Endothelial cell of umbilical vein (primary cell): Measurements from ENCODE around the gene GADL1.

Source experiments
- CTCF ChIP-seq, 2 donors: IDR thresholded peaks; 1 replicate in 1 of 2; 2 replicates in 1 of 2; pipeline ENCODE4 v1.5.1; 2011; ENCODE audit warnings: low read length in 2 of 2, mild to moderate bottlenecking in 2 of 2, moderate library complexity in 2 of 2, control low read depth in 1 of 2, inconsistent platforms in 1 of 2, low read depth in 1 of 2; ENCODE audit not compliant: insufficient read depth in 1 of 2; ENCODE audit errors: extremely low read depth in 1 of 2
- EZH2 ChIP-seq: IDR thresholded peaks from 2 replicates; pipeline ENCODE4 v1.6.1; 2012; ENCODE audit warnings: borderline replicate concordance, low read depth, mild to moderate bottlenecking, moderate library complexity, low read length, inconsistent platforms; ENCODE audit not compliant: severe bottlenecking
- POLR2A ChIP-seq: IDR thresholded peaks from 2 replicates; pipeline ENCODE4 v1.6.1; 2012; ENCODE audit warnings: low read depth, mild to moderate bottlenecking, control low read depth, low read length
- POLR2AphosphoS5 ChIP-seq: IDR thresholded peaks from 2 replicates; pipeline ENCODE4 v1.6.1; 2012; ENCODE audit warnings: low read depth, mild to moderate bottlenecking, control low read depth, low read length, moderate library complexity; ENCODE audit not compliant: insufficient read depth

- TF ChIP-seq CTCF (IDR thresholded peaks at IDR 0.05; ENCODE audit: extremely low read depth in 1 of 2, insufficient read depth in 1 of 2, low read depth in 1 of 2, low read length in 2 of 2) (no peak), POLR2AphosphoS5 (no peak), EZH2 (no peak), POLR2A (no peak)
Measured at GRCh38 chr3:30752491-30752890, 142.0 kb downstream of the GADL1 start.
